ENCODE measurements around the gene ANLN. TPM values are rescaled to one million over a fixed set of nuclear protein-coding genes. Genes with fewer than 3 reads are reported as not detected.

The ANLN gene
- total RNA-seq, 1 experiment from 2014 or later = 130 TPM

DNA sequence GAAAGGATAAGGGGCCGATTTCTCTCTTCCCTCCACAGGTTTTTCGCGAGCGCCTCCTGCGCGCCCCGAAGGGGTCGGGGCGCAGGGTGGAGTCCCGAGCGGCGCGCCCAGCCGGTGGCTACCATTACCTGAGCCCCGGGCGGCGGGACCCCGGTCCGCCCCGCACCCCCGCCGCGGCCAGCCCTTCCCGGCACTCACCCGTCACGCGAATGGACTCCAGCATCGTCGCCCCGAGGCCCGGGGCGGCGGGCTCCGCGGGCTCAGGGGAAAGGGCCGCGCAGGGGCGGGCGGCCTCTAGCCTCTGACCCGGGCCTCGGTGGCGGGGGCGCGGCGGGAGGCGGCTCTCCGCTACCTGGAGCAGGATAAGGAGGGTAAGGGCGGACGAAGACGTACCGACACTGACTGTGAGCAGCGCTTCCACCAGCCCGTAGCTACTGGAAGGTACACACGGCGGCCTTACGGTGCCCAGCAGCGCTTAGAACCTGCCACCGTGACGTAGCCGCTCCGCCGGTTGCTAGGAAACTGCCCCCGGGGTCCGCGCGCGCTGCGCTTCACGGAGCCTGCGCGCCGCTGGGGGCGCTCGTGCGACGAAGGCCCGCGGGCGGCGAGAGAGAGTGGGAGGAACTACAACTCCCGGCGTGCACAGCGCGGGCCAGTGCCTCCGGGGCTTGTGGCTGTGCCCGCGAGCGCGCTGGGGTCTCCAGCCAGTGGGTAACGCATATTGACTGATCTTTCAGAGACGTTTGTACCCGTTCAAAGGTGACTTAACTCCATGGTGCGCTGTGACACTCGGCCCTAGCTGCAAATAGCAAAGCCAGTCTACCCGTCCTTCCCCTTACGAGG lies 22.7 kb upstream of the ANLN start:
- ATAC-seq (peak; percentile 98), DNase-seq (ENCODE audit: low read depth, low spot score) (peak; percentile 79)
- Histone ChIP-seq H3K9me2 (ENCODE audit: insufficient read depth) (no peaks in the 10 kb centered on the region), H3K79me2 (ENCODE audit: insufficient read depth, low read length) (0 out of 2 replicates have a peak, but pooled peaks cover 4% of the 10 kb centered on the region), H4K20me1 (ENCODE audit: insufficient read depth) (no peaks in the 10 kb centered on the region), H3K36me3 (ENCODE audit: control insufficient read depth in 1 of 2, insufficient read depth in 2 of 2, low read length in 2 of 2) (no peaks in the 10 kb centered on the region), H3K4me3 (replicated peaks in 1 of 2; ENCODE audit: low read depth in 1 of 2, low read length in 2 of 2) (peak overlapping the region; percentile 60 to 76), H3K4me1 (ENCODE audit: control insufficient read depth in 1 of 2, insufficient read depth in 2 of 2, low read length in 2 of 2) (peaks cover 0 to 19% of the 10 kb centered on the region in 2 experiments; a peak in 1 of 4 replicates), H3K27ac (ENCODE audit: low read depth, low read length) (peak overlapping the region; percentile 57), H2AFZ (ENCODE audit: low read depth, low read length, poor library complexity, severe bottlenecking) (peak overlapping the region; percentile 95), H3K9me3 (ENCODE audit: control insufficient read depth in 1 of 2, insufficient read depth in 1 of 2, low read depth in 1 of 2, low read length in 2 of 2) (no peaks in the 10 kb centered on the region), H3K9ac (ENCODE audit: low read length) (peak overlapping the region; percentile 79), H3K4me2 (ENCODE audit: low read length) (peak overlapping the region; percentile 91), H3K27me3 (ENCODE audit: insufficient read depth, low read length) (no peaks in the 10 kb centered on the region)
- BruUV-seq (replicated peaks) = no TSS peak
- ChIA-PET CTCF (interaction anchor here (0.5 to 2.0 kb wide), 8 partner anchors 10 to 89 kb away, joined by 3 to 9 read pairs (median 3); no protein-coding TSS in a partner anchor), POLR2A (interaction anchor here (1.1 to 1.5 kb wide), 2 partner anchors 22 to 26 kb away, joined by 3 to 7 read pairs; partner anchors contain the start of gene ANLN), RAD21 (ENCODE audit: low non-redundant PET in 1 of 2, low total read pairs in 2 of 2, uncharacterized antibody in 2 of 2, unreplicated experiment in 2 of 2) (interaction anchor here in 1 of 2 experiments (0.7 kb wide), 1 partner anchor 21 kb away, joined by 3 read pairs; no protein-coding TSS in a partner anchor)
- intact Hi-C loops (cut with micrococcal nuclease) = no loop called here
- TF ChIP-seq ELF1 (IDR thresholded peaks at IDR 0.05; ENCODE audit: borderline replicate concordance, low read depth) (no peak), POLR2A (IDR thresholded peaks at IDR 0.05; ENCODE audit: borderline replicate concordance, extremely low read depth, insufficient read depth, insufficient read length) (peak; percentile 59), YY1 (IDR thresholded peaks at IDR 0.05; ENCODE audit: extremely low read depth, insufficient replicate concordance, low read depth, low read length) (peak; percentile 80), RAD21 (IDR thresholded peaks at IDR 0.05; ENCODE audit: low read depth) (peak; percentile 65), CBX3 (IDR thresholded peaks at IDR 0.05; ENCODE audit: low read depth) (peak; percentile 78; the same call in 1 of the 2 replicates), EZH2 (IDR thresholded peaks at IDR 0.05) (no peak), TCF7L2 (IDR thresholded peaks at IDR 0.05; ENCODE audit: borderline replicate concordance, extremely low read depth, insufficient read depth, insufficient read length) (no peak), ZFX (IDR thresholded peaks at IDR 0.05) (peak; percentile 89), EGR1 (IDR thresholded peaks at IDR 0.05; ENCODE audit: low read depth) (peak; percentile 58), POLR2AphosphoS5 (IDR thresholded peaks at IDR 0.05; ENCODE audit: low read depth, low read length) (peak; percentile 66), CEBPB (IDR thresholded peaks at IDR 0.05; ENCODE audit: low read depth) (no peak)
- TF ChIP-seq, protein P1, sequence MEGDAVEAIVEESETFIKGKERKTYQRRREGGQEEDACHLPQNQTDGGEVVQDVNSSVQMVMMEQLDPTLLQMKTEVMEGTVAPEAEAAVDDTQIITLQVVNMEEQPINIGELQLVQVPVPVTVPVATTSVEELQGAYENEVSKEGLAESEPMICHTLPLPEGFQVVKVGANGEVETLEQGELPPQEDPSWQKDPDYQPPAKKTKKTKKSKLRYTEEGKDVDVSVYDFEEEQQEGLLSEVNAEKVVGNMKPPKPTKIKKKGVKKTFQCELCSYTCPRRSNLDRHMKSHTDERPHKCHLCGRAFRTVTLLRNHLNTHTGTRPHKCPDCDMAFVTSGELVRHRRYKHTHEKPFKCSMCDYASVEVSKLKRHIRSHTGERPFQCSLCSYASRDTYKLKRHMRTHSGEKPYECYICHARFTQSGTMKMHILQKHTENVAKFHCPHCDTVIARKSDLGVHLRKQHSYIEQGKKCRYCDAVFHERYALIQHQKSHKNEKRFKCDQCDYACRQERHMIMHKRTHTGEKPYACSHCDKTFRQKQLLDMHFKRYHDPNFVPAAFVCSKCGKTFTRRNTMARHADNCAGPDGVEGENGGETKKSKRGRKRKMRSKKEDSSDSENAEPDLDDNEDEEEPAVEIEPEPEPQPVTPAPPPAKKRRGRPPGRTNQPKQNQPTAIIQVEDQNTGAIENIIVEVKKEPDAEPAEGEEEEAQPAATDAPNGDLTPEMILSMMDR (IDR thresholded peaks at IDR 0.05 in 2 of 3, conservative IDR thresholded peaks at IDR 0.05 in 1 of 3; ENCODE audit: borderline replicate concordance in 1 of 3, insufficient read depth in 1 of 3, low read depth in 2 of 3, low read length in 2 of 3) = peak; percentile 61 to 86 (median 77); a peak in 5 of 6 replicates
- TF ChIP-seq, protein P2, sequence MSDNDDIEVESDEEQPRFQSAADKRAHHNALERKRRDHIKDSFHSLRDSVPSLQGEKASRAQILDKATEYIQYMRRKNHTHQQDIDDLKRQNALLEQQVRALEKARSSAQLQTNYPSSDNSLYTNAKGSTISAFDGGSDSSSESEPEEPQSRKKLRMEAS (IDR thresholded peaks at IDR 0.05) = peak; percentile 57; the same call in 1 of the 2 replicates
